GM21723 (cell line): Measurements from ENCODE around the gene ZNF526.
A peak's percentile ranks its signal among the peaks of the same experiment; 100 is the strongest.

Source experiments
- ATAC-seq: cut with Tn5 transposase; IDR thresholded peaks from one replicate; pipeline ENCODE4 v1.9.1; 2021; ENCODE audit warnings: mild to moderate bottlenecking, moderate library complexity; ENCODE audit not compliant: unreplicated experiment

The ZNF526 gene

DNA sequence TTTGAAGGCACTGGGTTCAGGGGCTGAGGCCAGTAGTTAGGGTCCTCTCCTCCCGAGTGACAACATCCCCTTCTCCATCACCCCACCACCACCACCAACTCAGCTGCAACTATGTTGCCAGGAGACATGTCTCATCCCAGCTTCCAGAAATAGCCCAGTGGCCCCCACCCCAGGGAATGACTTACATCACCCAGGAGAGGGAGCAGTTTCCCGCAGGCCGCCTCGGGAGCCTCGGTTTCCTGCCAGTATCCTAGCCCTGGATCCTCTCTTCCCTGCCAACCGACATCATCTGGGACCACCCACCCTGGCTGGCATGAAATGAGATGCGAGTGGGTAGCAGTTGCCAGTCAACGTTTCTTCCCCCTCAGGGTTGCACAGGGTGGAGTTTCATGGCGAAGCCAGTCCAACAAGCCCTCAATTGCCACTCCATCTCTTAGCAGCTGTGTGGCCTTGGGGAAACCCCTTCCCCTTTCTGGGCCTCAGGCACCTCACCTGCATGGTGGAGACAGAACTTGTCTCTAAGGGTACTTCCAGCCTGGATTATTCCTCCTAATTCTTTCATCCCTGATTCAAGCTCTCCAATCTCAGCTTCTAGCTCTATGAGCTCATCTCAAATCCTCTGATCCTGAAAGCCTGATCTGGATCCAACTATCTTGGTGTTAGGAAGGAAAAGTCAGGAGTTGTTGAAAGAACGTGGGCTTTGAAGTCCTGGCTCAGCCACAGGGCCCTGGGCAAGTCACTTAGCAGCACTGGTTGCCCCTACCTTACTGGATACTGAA lies 26.2 kb downstream of the ZNF526 start:
- no peak for ATAC-seq

DNA sequence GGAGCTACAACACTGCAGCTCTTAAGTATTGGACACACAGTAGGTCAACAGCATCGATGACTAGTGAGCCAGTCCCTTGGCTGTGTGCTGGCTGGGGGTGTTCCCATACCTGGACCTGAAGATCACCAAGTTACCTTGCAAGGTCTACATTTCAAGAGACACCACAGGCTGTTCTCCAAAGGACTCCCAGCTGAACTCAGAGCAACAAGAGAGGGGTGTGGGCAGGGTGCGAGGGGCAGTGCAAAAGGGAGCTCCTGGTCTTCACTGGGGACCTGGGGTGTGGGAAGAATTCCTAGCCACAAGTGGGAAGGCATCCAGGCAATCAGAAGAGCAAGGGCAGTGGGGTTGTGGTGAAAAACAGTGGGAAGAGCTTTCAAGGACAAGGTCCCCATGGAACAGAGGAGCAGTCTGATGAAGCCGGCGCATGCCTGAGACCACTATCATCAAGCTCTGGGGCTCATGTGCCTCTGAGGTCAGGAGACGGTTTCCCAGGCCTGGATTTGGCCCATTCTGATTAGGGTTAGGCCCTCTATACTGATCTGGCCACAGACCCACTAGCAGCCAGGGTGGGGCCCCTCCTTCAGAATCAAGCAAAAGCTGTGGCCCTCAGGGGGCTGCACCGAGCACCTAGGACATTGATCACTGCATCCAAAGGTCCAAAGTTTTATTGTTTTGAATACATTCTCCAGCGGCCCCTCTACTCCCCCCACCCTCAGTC lies 27.0 kb downstream of the ZNF526 start:
- no peak for ATAC-seq

DNA sequence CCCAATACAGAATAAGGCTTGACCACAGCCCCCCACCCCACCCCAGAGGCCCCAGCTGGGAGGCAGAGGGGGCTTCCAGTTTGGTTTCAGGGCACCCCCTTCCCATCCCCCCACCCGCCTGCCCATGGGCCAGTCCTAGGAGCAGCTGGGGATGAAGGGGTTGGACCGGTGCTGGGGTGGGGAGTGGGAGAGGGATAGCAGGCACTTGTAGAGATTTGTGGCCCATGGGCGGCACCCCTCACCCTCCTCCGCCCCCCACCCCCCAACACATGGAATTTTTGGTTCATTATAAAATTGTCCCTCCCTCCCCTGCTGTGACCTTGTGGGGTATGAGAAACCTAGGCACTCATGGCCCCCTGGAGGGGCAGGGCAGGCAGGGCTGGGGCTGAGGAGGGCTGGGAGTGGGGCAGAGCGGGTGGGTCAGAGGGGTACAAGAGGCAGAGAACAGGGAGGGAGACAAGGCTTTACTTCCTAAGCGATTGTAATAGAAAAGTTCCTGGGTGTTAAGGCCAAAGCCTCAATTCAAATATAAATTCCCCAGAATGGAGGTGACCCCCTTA lies 27.6 kb downstream of the ZNF526 start:
- ATAC-seq = no peak

DNA sequence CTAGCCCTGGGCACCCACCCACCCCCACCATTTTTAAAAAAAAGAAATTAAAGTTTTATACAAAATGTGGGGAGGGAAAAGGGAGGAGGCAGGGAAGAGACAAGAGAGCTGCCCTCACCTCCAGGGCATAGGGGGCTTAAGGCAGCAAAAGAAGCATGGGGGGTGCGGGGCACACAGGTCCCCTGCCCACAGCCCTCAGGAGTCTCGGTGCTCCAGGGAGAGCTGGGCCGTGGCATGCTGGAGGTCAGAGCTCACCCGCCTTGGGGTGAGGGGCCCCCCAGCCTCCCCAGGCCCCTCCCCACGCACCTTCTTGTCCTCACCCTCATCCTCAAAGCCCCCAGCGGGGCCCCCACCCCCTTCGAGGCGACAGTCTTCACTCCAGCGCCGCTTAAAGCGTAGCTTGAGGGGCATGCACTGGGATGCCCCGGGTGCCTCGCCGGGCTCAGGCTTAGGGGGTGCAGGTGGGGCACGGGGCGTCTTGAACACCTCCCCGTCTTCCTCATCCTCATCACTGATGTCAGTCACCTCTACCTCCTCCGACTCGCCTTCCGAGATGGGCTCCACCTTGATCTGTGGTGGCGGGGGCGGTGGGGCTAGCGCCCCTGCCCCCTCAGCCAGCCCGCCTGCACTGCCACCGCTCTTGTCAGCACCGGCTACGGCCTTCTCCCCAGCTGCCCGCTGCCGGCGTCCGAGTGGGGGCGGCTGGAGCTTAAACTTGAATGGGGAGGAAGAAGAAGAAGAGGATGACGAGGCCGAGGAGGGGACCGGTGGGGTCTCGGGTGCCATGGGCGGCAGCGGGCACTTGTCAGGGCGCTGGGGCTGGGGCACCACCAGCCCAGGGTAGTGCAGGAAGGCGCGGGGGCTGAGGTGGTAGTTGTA lies 28.4 kb downstream of the ZNF526 start:
- no peak for ATAC-seq

DNA sequence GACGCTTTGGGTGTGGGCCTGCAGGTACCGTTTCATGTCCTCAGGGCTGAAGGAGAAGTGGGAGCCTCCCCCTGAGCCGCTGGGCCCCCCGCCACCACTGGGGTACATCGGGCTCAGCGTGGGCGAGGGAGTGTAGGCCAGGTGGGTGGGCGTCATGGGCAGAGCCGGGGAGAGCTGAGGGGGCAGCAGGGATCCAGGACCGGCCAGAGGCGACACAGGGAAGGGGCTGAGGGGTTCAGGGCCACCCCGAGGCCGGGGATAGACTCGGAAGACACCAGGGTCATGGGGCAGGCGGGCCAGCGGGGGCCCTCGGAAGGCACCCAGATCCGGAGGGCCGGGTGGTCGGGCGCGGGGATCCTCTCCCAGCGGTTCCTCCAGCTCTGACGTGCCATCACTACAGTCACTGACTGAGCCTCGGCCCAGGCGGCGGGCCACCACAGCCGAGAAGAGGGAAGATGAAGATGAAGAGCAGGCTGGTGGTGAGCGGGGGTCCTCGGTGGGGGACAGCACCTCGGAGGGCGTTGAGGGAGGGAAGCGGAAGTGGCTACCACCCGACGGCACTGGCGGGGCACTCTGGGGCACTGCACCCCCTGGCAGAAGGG lies 29.1 kb downstream of the ZNF526 start:
- ATAC-seq = no peak

DNA sequence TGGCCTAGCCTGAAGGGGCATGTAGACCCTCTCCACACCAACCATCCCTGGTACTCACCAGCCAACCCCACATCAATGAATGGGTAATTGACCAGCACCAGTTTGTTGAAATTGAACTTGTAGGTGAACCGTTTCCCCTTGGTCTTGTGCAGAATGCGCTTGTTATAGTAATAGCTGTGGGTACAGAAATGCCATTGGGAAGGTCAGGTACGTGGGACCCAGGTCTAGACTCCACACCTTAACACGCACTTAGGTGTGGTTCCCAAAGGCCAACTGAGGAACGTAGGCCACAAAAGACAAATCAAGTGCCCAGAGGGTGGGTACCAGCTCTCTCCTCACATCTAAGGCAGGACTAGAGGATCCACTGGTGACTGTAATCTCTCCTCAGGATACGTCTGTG lies 29.7 kb downstream of the ZNF526 start:
- no peak for ATAC-seq

DNA sequence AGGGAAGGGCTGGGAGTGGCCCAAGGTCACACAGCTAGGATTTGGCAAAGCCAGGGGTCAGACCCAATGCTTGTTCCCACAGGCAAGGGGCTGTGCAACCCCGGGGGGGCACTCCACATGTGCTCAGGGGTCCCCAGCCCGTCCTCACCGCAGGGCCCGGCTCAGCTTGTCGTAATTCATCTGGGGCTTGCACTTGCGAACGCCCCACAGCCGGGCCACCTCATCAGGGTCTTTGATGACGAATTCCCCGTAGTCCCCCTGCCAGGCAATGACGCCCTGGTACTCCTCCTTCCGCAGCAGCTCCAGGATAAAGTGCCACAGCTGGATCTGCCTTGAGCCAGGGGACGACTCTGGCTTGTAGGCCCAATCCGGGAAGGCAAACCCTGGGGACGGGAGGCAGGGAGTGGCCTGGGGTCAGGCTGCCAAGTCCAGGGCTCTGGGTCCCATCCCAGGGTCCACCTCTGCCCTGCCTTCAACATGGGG lies 30.1 kb downstream of the ZNF526 start:
- no peak for ATAC-seq

DNA sequence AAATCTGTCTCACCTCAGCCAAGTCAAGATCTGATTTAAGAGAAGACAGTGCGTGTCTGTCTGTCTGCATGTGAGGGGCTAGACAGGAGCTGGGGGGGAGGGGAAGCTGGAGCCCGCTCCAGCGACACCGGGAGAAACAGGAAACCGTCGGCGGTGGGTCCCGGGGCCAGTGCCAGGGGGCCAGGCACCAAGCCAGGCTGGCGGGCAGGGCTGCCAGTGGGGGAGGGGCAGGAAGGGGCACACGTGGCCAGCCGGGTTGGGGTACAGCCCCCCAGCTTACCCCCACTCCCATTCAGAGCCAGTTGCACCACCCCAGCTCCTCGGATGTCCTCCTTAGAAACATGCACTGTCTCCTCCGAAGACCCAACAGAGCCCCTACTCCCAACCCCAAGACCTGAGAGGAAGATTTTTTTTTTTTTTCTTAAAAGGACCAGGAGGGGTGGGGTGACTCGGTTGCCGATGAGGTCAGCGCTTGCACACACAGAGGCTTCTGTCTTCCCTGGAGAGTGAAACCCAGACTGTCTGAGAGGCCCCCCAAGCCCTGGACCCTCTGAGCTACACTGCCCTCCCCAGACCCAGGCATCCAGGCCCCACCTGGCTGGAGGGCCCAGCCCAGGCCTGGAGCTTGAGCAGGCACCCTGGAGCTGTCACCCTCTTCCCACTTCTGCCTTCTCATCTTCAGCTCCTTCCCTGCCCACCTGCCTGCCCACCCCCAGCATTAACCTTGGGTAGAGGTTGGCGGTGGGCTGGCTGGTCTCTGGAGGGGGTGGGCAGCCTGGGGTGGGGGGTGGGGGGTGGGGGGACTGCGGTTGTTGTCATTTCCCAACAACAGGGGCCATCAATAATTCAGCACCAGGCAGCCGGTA lies 30.8 kb downstream of the ZNF526 start:
- no peak for ATAC-seq

DNA sequence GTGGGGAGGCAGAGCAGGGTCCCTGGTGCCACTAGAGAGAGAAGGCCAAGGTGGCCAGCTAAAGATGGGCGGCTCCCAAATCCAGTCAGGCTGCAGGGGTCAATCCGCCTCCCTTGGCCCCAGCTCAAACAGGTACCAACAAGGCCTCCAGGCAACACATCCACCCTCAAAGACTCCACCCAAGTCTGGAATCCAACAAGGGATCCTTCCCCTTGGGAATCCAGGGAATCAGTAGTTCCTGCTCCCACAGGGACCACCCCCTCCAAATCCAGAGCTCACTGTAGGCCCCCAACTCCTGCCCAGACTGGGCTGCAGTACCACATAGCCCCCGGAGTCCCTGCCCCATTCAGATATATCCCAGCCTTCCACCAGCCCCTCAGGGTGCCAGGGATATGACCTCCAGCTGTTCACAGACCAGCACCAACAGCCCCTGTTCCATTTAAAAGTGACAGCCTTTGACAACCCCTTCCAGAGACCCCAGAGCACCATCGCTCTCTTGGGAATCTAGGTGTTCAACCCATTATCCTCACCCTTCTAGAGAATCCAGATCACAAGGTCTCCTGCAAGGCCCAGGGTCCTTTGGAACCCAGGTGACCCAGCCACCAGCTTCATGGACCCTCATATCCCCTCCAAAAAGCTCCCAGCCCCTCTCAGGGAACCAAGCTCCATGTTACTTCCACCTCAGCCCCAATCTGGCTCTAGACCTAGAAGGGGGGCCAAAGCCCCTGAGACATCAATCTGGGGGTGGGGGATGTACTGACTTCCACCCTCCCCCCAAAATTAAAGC lies 31.7 kb downstream of the ZNF526 start:
- no peak for ATAC-seq

DNA sequence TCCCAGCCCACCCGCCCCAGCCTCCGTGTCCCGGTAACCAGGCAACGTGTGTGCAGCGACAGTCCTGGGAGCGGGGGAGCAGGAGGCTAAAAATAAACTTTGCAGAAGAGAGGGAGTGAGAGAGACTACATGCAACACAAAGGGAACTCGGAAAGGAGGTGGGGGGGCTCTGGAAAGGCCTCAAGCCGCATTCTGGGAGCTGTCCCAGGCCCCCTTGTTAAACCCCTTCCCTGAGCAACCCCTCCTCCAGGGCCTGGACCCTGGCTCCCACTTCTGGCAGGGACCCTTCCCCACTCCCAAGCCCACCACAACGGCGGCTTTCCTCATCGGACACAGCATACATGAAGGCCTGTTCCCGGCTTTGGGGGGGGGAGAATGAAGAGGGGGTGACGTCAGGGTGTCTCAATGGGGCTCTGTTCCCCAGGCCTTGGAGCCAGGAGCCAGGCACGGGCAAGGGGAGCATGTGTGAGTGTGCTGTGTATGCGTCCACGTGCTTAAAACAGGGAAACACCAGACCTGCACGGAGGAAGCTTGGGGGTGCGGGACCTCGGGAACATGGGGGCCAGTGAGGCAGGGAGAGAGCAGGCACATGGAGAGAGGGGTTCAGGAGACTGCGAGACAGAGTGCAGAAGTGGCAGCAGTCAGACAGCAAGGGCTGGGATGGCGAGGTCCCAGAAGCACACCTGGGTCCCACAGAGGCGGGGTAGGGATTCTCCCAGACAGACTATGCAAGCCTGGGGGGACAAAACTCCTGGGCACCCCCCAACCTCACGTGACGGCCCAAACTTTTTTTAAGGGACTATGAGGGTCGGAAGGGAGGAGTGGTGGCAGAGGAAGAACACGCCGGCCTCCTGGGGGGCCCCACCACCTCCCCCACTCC lies 32.5 kb downstream of the ZNF526 start:
- no peak for ATAC-seq

DNA sequence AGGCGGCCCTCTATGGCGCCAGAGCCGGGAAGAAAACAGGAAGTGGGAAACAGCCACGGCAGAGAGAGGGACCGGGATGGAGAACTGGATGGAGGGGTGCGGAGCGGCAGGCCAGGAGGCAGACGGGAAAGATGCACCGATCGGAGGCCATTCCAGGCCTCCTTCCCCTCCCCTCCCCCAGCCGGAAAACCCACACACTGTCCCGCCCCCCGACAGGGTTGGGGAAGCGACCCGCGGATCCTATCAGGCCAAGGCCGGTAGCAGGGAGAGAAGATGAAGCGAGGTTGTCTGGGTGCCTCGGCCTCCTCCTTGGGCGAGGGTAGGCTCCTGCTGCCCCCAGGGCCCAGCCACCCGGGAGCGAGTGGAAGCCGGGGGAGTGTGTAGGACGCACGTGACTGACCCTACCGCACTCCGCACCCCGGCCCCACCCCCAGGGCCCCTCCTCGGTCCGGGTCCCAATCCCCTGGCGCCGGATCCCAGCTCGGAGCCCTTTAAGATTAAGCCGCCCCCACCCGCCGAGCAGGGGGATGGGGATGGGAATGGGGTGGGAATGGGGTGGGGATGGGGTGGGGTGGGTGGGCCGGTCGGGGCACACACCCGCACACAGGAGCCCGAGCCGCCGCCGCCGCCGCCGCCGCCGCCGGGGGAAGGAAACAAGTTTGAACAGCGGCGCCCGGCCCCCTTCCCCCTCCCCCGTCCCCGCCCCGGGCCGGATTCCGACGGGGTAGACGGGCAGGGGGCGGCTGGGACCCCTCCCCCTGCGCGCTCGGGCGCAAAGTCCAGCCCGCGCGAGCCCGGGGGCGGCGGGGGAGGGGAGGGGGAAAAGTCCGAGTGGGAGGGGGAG lies 33.4 kb downstream of the ZNF526 start:
- ATAC-seq = peak; percentile 7

DNA sequence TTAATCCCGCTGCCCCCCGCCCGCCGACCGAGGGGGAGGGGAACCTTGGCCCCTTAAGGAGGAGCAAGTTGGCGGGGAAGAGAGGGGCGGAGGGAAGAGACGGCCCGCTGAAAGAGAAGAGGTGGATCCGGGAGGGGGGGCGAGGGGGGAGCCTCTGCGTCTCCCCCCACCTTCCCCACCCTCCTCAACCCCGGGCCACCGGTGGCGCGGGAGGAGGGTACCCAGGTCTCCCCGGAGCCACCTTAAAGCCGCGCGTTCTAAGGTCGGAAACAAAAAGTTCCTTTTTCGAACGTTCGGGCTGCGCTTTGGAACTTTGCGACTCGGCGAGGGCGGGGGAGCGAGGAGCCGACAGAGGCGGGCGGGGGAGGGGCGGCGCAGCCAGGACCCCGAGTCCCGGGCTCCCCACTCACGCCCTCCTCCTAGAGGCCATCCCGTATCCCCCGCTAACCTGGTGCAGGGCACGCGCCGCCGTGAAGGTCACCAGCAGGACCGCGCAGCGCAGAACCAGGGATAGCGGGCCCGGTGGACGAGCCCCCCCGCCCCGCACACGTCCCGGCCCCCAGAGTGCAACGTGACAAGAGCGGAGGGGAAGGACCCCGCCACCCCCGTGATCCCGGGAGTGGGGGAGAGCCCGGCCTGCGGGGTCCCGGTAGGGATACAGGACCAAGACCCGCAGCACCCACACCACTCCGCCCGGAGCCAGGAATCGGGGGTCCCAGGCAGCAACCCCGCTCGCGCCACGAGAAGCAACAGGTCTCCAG lies 34.2 kb downstream of the ZNF526 start:
- ATAC-seq = peak; percentile 23

DNA sequence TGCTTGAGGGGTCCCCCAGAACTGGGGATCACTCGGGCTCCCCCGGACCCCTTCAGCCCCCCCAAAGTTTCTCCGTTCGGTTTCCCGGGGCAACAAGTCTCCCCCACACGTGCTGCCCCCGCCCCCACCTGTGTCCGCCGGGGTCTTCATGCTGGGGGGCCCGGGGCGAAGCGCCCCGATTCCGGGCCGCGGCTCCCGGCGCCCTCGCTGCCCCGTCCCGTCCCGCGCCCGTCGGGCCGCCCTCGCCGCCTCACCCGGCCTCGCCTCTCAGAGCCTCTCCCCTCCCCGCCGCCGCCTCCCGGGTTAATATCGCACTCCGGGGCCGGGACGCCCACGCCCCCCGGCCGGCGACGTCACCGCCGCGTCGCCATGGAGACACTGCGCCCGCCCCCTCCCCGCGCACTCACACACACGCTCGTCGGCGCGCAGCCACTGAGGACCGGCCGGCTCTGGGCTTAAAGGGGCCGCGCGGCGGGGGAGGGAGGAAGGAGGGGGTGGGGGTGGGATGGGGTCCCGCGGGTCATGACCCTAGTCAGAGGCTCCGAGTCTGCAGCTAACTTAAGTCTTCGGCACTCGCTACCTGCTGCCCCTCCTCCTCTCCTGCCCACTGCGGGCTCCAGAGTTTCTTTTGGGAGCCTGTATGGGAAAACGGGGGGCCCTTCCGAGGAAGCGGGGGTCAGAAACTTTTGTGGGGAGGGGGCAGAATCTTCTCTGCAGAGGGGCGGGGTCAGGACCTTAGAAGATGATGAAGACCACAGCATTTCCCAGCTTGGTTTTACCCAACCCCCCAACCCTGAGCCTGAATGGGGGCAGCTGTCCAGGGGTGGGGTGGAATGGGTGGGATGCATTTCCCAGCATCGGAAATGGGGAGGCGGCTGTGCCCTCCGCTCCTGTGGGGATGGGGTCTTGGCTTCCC lies 35.0 kb downstream of the ZNF526 start, which contains the start of gene ERF:
ERF (minus strand) TSS at position 279 of the 916 bp plus-strand sequence; CDS start at position 150, 129 bp downstream.
- ATAC-seq = peak; percentile 48

DNA sequence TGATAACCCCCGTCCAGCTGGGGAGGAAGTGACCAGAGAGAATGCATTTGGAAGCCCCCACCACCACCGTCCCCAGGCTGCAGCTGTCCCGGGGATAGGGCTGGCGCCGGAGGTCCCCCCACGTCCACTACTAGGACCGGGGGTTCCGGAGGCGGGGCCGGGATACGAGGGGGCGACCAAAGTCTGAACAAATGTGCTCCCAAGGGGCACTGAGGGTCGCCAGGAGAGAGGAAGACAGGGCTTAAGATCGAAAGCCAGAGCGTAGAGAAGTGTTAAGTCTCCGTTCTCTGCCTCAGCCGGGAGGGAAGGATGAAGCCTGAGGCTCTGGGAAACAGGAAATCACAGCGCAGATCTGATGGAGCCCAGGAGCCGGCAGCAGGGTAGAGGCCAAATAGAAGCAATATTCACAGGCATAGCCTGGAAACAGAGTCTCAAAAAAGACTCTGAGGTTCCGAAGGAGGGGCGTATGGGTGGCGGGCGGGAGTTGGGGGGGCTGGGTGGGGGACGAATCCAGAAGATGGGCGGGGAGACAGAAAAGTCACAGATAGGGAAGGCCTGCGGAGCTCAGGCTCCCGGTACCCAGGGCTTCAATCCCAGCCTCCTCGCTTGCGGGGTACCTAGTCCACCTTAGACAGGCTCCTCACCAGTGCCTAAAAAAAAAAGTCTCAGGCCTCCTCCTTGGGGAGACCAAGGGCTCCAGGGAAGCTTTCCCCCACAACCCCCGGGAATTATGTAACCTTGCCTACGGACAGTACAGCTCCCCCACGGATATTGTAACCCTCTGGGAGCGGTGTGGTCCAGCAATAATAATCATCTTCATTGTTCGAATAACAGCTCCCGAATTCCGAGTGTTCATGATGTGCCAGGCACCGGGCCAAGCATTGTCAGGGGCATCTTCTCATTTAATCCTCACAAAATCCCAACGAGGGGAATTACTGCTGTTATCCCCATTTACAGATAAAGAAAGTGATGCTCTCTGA lies 35.9 kb downstream of the ZNF526 start:
- no peak for ATAC-seq
